GM12878 (cell line): Measurements from ENCODE around the gene NPY2R. TPM values are rescaled to one million over a fixed set of nuclear protein-coding genes. Genes with fewer than 3 reads are reported as not detected.

Experiments
- ATAC-seq: fragments of 200-7000 bp; cut with Tn5 transposase; 3 replicates; pipeline ENCODE4 v1.9.1; 2020; ENCODE audit warnings: mild to moderate bottlenecking, moderate library complexity
- BruUV-seq: library from RNA; stranded (reverse); fragments of 400-500 nt; replicated peaks from 2 replicates; lab custom pipeline; 2021; lab: Mats Ljungman, UMichigan
- CTCF ChIA-PET: fragments of 300-600 bp; sonication (Branson Sonifier 250); formaldehyde crosslinking; extraction: SDS; loops from one replicate; lab custom pipeline; 2021; ENCODE audit warnings: inconsistent platforms; lab: Yijun Ruan, JAX
- POLR2A ChIA-PET: fragments of 350-600 bp; formaldehyde crosslinking; extraction: SDS; loops from one replicate; lab custom pipeline; 2021; ENCODE audit warnings: inconsistent platforms; lab: Charles Lee
- RAD21 ChIA-PET: fragments of 300-600 bp; sonication (Branson Sonifier 250); formaldehyde crosslinking; loops from one replicate; lab custom pipeline; 2023; ENCODE audit warnings: antibody characterized with exemption; ENCODE audit not compliant: unreplicated experiment; lab: Charles Lee
- SMC1A ChIA-PET: fragments of 300-600 bp; sonication (Branson Sonifier 250); formaldehyde crosslinking; loops from one replicate; lab custom pipeline; 2023; ENCODE audit not compliant: unreplicated experiment, uncharacterized antibody; lab: Charles Lee
- DNase-seq: peaks from one replicate; pipeline ENCODE4 v3.0.0-alpha.2; 2011; ENCODE audit warnings: low read depth, low spot score
- FAIRE-seq: peaks from 3 replicates; lab custom pipeline; 2011; peaks lifted over from hg19 to GRCh38; lab: Jason Lieb, UNC
- H2AFZ ChIP-seq: 2 replicates; pipeline ENCODE4 v1.6.0; 2011; ENCODE audit warnings: low read depth, low read length, control low read depth; ENCODE audit not compliant: control insufficient read depth
- H3K27ac ChIP-seq: 2 replicates; pipeline ENCODE4 v1.5.1; 2011; ENCODE audit warnings: control low read depth; ENCODE audit not compliant: control insufficient read depth, insufficient read depth
- H3K27me3 ChIP-seq, 2 experiments: replicated peaks in 1 of 2; 2 replicates each; pipeline versions ENCODE4 v1.6.0 to v1.6.1; 2011; ENCODE audit warnings: low read length in 1 of 2; ENCODE audit not compliant: control insufficient read depth in 2 of 2, insufficient read depth in 2 of 2
- H3K36me3 ChIP-seq, 2 experiments: 2 replicates each; pipeline ENCODE4 v1.5.1; 2011; ENCODE audit warnings: low read length in 1 of 2; ENCODE audit not compliant: control insufficient read depth in 2 of 2, insufficient read depth in 2 of 2
- H3K4me1 ChIP-seq: 2 replicates; pipeline ENCODE4 v1.6.1; 2011; ENCODE audit warnings: mild to moderate bottlenecking, low read length, moderate library complexity, mixed read lengths; ENCODE audit not compliant: control insufficient read depth, insufficient read depth
- H3K4me2 ChIP-seq: 2 replicates; pipeline ENCODE4 v1.6.0; 2011; ENCODE audit warnings: control low read depth; ENCODE audit not compliant: control insufficient read depth, insufficient read depth
- H3K4me3 ChIP-seq: fragments of 200-600 bp; sonication (generic); 2 replicates; pipeline ENCODE4 v1.5.1; 2016
- H3K79me2 ChIP-seq: 2 replicates; pipeline ENCODE4 v1.6.0; 2011; ENCODE audit warnings: low read length; ENCODE audit not compliant: control insufficient read depth, insufficient read depth
- H3K9ac ChIP-seq: 2 replicates; pipeline ENCODE4 v1.8.0; 2011; ENCODE audit warnings: low read length, control low read depth, mixed read lengths; ENCODE audit not compliant: control insufficient read depth, insufficient read depth
- H3K9me3 ChIP-seq: replicated peaks from 3 replicates; pipeline ENCODE4 v1.5.1; 2011; ENCODE audit warnings: mild to moderate bottlenecking, low read length; ENCODE audit not compliant: control insufficient read depth, insufficient read depth
- H4K20me1 ChIP-seq: 2 replicates; pipeline ENCODE4 v1.6.0; 2011; ENCODE audit not compliant: control insufficient read depth, insufficient read depth
- ATF3 ChIP-seq: IDR thresholded peaks from 2 replicates; pipeline ENCODE4 v1.6.1; 2011; ENCODE audit warnings: low read depth, mild to moderate bottlenecking, low read length, moderate library complexity, borderline replicate concordance; ENCODE audit errors: extremely low read depth
- CHD4 ChIP-seq: fragments of 200-600 bp; sonication (generic); IDR thresholded peaks from 2 replicates; pipeline ENCODE4 v1.6.1; 2016; ENCODE audit warnings: mild to moderate bottlenecking
- CREM ChIP-seq: IDR thresholded peaks from 2 replicates; pipeline ENCODE4 v1.6.1; 2014; ENCODE audit warnings: antibody characterized with exemption, low read depth
- CTCF ChIP-seq, 3 experiments: IDR thresholded peaks in 2 of 3; conservative IDR thresholded peaks in 1 of 3; 2 replicates each; pipeline ENCODE4 v1.5.1; 2011; ENCODE audit warnings: low read depth in 3 of 3, low read length in 3 of 3, mild to moderate bottlenecking in 3 of 3, control low read depth in 2 of 3, moderate library complexity in 2 of 3, inconsistent platforms in 1 of 3, mixed read lengths in 1 of 3; ENCODE audit not compliant: control insufficient read depth in 2 of 3, insufficient read depth in 1 of 3; ENCODE audit errors: extremely low read depth in 1 of 3
- E2F4 ChIP-seq: IDR thresholded peaks from 2 replicates; pipeline ENCODE4 v1.6.1; 2012; ENCODE audit warnings: low read depth, low read length, improper control_type of control experiment
- EED ChIP-seq: sonication (generic); IDR thresholded peaks from 2 replicates; pipeline ENCODE4 v1.6.1; 2016; ENCODE audit warnings: antibody characterized with exemption, low read depth
- FOXM1 ChIP-seq: IDR thresholded peaks from 2 replicates; pipeline ENCODE4 v1.6.1; 2012; ENCODE audit warnings: low read depth, mild to moderate bottlenecking, inconsistent platforms, low read length, moderate library complexity
- IKZF1 ChIP-seq: fragments of 450-650 bp; conservative IDR thresholded peaks from 2 replicates; pipeline ENCODE4 v1.6.1; 2017; ENCODE audit warnings: antibody characterized with exemption, mild to moderate bottlenecking
- NFYA ChIP-seq: IDR thresholded peaks from 2 replicates; pipeline ENCODE4 v1.6.1; 2011; ENCODE audit warnings: low read depth, mild to moderate bottlenecking, low read length, improper control_type of control experiment, borderline replicate concordance
- NKRF ChIP-seq: fragments of 450-650 bp; conservative IDR thresholded peaks from 2 replicates; pipeline ENCODE4 v1.6.1; 2017; ENCODE audit warnings: mild to moderate bottlenecking, moderate library complexity
- NR2C1 ChIP-seq: fragments of 450-650 bp; IDR thresholded peaks from 2 replicates; pipeline ENCODE4 v1.6.1; 2017; ENCODE audit warnings: antibody characterized with exemption, mild to moderate bottlenecking, moderate library complexity
- NRF1 ChIP-seq: conservative IDR thresholded peaks from 2 replicates; pipeline ENCODE4 v1.6.1; 2011; ENCODE audit warnings: mild to moderate bottlenecking, low read depth, low read length, improper control_type of control experiment
- PKNOX1 ChIP-seq: fragments of 450-650 bp; IDR thresholded peaks from 2 replicates; pipeline ENCODE4 v1.6.1; 2016; ENCODE audit warnings: mild to moderate bottlenecking
- TBL1XR1 ChIP-seq: IDR thresholded peaks from 2 replicates; pipeline ENCODE4 v1.6.1; 2012; ENCODE audit warnings: low read depth, low read length, improper control_type of control experiment
- ZSCAN29 ChIP-seq: fragments of 450-650 bp; IDR thresholded peaks from 2 replicates; pipeline ENCODE4 v1.6.1; 2017; ENCODE audit warnings: mild to moderate bottlenecking, moderate library complexity
- WGBS: methylation state at CpG from one replicate; pipeline ENCODE4 v1.1.6; 2016; ENCODE audit warnings: low lambda C conversion rate; ENCODE audit not compliant: insufficient replicate concordance, insufficient coverage; ENCODE audit errors: missing lambda C conversion rate; 5-methylcytosine and 5-hydroxymethylcytosine counted together
- in situ Hi-C: fragments of 300-500 bp; cut with MboI; formaldehyde crosslinking; loops from 9 replicates; pipeline ENCODE4 v1.14.3; 2018; ENCODE audit warnings: mixed read lengths
- intact Hi-C: fragments of 100-400 bp; cut with micrococcal nuclease; formaldehyde crosslinking; loops from one replicate; pipeline ENCODE4 v1.14.2; 2022; ENCODE audit not compliant: unreplicated experiment
- polyA plus RNA-seq, 11 experiments: library from polyadenylated mRNA; depleted of rRNA in 4 of 11; unstranded in 6 of 11; stranded (reverse) in 5 of 11; fragments of >200 nt; fragmentation: Nextera tagmentation in 4 of 11; fragmentation: Illumina TruSeq in 1 of 11; extraction: Ambion mirVana in 4 of 11; extraction: Trizol in 1 of 11; gene quantifications; 1 replicate in 1 of 11; 2 replicates in 10 of 11; pipeline versions ENCODE4 v1.2.1 to v1.2.3, GENCODE V29; 2011 to 2016; ENCODE audit warnings: inconsistent platforms in 2 of 11, missing spikeins in 2 of 11, low read depth in 1 of 11
- total RNA-seq, 4 experiments: library from RNA; depleted of rRNA in 3 of 4; stranded (reverse); fragments of >200 nt in 3 of 4; fragmentation: Illumina TruSeq in 1 of 4; extraction: Trizol in 1 of 4; gene quantifications; 2 replicates each; pipeline versions ENCODE4 v1.2.1 to v1.2.3, GENCODE V29; 2013 to 2021

Gene NPY2R
- total and polyA plus RNA-seq, 10 of the 15 experiments (the other 5 are each of a cell fraction or from before 2014, with no cell fraction given) = not detected

- intact Hi-C loops = loop anchor here (10.0 kb wide), 1 partner anchor 738 kb away; no protein-coding TSS in a partner anchor
- RAD21 ChIA-PET = no interaction called here
- TF ChIP-seq TBL1XR1 (no peak), NR2C1 (no peak), CTCF (IDR thresholded peaks at IDR 0.05 in 2 of 3, conservative IDR thresholded peaks at IDR 0.05 in 1 of 3; ENCODE audit: control insufficient read depth in 2 of 3, extremely low read depth in 1 of 3, insufficient read depth in 1 of 3, low read depth in 3 of 3, low read length in 3 of 3) (no peak), EED (no peak), ATF3 (no peak), NFYA (no peak), FOXM1 (no peak), PKNOX1 (no peak), E2F4 (no peak), CREM (no peak), CHD4 (no peak), ZSCAN29 (no peak), NRF1 (no peak), IKZF1 (no peak), NKRF (no peak)
Observed at GRCh38 chr4:155186972-155187371, 21.5 kb upstream of the NPY2R start.

More at GRCh38 chr4:155186972-155187371, 21.5 kb upstream of the NPY2R start:
- H4K20me1 ChIP-seq = no peaks in the 10 kb centered on the region
- no peak overlapping the region for H3K4me3 ChIP-seq
- H2AFZ ChIP-seq = no peak overlapping the region
- no peaks in the 10 kb centered on the region for H3K36me3 ChIP-seq
- H3K4me1 ChIP-seq = no peaks in the 10 kb centered on the region
- FAIRE-seq (no peak), ATAC-seq (no peak), DNase-seq (no peak)
- 76% methylated on average over 2 of the region's 2 CpGs for WGBS
- H3K27me3 ChIP-seq = no peaks in the 10 kb centered on the region
- H3K27ac ChIP-seq = no peak overlapping the region
- CTCF ChIA-PET = no interaction called here
- no peaks in the 10 kb centered on the region for H3K9me3 ChIP-seq
- in situ Hi-C loops = no loop called here
- no peak overlapping the region for H3K9ac ChIP-seq
- no peaks in the 10 kb centered on the region for H3K79me2 ChIP-seq
- H3K4me2 ChIP-seq = no peak overlapping the region
- POLR2A ChIA-PET = no interaction called here
- BruUV-seq = no TSS peak
- SMC1A ChIA-PET = interaction anchor here (1.4 kb wide), 1 partner anchor 9 kb away, joined by 3 read pairs; no protein-coding TSS in a partner anchor
